ENCODE data around the gene CFAP61.

CFAP61 gene

GRCh38 chr20:20293141-20293540, 240.8 kb downstream of the CFAP61 start:
- DNase-seq, result no peak

DNA sequence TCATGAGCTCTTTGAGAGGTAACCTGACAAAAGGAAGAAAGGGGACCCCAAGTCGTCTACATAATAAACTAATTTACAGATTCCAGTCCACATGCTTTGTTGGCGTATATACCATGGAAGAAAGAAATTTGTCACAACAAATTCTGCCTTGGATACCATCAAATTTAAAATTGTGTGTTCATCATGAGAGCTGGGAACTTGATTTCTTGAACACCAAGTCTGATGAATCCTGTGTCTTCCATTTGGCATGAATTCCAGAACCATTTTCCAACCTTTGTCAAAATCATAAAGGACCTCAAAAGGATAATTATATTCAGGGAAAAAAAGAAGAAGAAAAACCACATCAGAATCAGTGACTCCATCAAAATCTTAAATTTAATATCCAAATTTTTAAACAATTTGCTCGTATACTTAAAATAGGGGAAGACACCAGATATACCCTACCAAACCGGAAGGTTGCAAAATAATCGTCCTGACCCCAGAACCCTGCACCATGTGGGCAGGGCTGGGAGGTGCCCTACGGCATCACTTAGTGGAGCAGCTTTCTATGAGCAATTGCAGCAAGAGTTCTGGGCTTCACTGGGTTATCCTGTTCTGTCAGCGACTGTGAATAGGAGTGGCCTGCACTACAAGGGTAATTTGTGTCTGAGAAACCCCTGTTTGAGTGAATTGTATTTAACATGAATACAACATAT, 241.5 kb downstream of the CFAP61 start:
- DNase-seq, result no peak

DNA sequence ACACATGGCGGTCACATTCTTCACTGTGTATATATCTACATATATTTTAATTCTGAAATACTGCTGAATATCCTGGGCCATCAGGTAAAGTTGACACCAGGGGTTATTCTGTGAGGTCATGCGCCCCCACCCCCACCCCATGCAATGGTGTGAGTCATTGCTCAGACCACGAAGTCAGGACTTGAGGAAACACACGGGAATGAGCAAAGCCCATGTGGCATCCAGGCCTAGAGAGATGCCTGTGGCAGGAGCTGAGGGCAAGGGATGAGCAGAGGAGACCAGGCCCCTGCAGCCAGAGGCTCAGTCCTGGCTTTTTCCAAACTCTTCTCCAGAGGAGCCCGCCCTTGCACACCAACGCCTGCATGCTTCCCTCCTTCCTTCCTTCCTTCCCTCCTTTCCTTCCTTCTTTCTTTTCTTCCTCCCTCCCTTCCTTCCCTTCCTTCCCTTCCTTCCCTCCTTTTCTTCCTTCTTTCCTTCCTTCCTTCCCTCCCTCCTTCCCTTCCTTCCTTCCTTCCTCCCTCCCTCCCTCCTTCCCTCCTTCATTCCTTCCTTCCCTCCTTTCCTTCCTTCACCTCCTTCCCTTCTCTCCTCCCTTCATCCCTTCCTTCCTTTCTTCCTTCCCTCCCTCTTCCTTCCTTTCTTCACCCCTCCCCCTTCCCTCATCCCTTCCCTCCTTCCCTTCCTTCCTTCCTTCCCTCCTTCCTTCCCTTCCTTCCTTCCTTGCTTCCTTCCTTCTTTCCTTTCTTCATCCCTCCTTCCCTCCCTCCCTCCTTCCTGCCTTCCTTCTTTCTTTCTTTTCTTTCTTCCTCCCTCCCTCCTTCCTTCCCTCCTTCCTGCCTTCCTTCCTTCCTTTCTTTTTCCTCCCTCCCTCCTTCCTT, 243.5 kb downstream of the CFAP61 start:
- no peak for DNase-seq

DNA sequence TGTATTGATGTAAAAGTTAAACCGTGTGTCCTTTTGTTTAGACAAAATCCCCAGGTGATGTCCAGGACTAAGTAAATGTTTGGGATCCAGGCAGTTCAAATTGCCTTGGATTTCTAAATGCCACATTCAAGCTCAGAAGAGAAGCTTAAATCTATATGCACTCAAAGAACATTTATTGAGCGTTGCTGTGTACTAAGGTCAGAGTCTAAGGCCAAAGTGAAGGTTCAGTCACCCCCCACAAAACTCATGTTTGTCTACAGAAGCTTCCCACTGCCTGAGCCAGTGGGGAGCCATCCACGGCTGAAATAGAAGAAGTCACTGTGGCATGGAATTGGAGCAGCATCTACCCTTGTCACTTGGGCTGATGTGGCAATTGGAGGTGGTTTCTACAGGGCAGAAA, 244.8 kb downstream of the CFAP61 start:
- DNase-seq, result no peak

GRCh38 chr20:20297752-20298151, 245.4 kb downstream of the CFAP61 start:
- DNase-seq, result no peak

- no peak for DNase-seq
These were observed 247.6 kb downstream of the CFAP61 start for GRCh38 chr20:20299904-20300303.

DNA sequence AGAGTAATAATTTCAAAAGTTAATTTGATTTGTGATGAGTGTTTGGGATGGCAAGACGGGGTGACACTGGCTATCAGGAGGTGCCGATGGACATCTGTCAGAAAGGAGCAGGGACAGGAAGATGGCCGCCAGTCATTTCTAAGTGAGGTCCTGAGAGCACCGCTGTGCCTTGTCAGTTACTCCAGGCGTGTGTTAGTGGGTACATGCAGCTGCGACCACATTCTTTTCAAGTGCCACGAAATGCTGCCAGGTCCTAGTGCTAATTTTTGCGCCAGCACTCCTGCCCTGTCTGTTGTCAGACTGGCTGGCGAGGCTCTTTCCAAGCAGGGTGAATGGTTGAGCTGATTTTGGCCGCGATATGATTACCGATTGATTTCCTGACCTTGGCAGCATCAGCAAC, 251.0 kb downstream of the CFAP61 start:
- DNase-seq, result no peak

GRCh38 chr20:20303742-20304141, 251.4 kb downstream of the CFAP61 start:
- DNase-seq, result no peak

DNA sequence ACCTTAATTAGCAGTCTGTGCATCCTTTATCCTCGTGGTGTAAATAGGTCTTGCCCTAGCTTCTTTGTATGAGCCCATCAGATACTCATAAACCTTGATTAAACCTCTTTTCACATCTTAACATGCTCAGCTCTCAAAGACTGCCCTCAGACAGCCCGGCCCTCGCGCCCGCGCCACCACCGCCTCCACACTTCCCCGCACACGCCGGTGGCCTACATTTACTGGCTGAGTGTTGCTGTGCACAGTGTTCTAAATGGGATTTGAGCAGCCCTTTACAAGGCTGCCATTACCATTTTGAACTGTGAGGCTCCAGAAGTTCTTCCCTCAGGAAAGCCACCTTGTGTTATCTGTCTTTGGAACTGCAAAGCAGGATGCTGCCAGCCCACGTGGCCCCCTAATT, 252.6 kb downstream of the CFAP61 start:
- no peak for DNase-seq

- no peak for DNase-seq
These were observed 260.2 kb downstream of the CFAP61 start for GRCh38 chr20:20312562-20312961.

- no peak for DNase-seq
These were observed 264.9 kb downstream of the CFAP61 start for GRCh38 chr20:20317195-20317594.

DNA sequence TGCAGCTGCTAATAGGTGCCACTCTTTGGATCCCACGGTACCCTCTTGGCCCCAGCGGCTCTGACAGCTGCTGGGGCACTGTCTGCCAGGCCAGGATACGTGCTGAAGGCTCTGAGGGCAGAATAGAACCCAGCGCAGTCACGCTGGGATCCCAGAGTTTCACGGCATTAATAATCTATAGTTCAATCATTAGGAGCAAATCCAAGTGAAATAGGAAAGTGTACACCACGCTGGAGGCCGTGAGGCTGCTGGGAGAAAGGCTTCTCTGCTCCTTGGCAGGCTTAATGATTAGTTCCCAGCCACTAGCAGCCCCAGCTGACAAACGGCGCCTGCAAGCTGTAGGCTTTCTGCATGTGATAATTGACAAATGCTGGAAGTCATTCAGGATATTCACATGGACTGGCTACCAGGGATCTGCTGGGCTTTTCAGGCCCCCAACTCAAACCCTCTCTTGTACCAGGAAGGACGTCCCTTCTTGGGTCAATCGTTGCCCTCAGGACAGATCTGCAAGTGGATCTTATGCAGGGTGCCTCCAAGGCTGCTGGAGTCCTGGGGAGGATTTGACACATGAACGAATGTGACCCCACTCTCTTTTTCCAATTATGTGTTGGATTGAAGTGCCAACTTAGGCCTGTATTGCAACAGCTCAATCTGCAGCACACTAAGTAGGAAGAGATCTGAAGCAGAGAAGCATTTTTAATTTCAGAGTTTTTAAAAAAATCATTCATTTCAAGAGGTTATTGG, 265.5 kb downstream of the CFAP61 start:
- DNase-seq, result no peak

DNA sequence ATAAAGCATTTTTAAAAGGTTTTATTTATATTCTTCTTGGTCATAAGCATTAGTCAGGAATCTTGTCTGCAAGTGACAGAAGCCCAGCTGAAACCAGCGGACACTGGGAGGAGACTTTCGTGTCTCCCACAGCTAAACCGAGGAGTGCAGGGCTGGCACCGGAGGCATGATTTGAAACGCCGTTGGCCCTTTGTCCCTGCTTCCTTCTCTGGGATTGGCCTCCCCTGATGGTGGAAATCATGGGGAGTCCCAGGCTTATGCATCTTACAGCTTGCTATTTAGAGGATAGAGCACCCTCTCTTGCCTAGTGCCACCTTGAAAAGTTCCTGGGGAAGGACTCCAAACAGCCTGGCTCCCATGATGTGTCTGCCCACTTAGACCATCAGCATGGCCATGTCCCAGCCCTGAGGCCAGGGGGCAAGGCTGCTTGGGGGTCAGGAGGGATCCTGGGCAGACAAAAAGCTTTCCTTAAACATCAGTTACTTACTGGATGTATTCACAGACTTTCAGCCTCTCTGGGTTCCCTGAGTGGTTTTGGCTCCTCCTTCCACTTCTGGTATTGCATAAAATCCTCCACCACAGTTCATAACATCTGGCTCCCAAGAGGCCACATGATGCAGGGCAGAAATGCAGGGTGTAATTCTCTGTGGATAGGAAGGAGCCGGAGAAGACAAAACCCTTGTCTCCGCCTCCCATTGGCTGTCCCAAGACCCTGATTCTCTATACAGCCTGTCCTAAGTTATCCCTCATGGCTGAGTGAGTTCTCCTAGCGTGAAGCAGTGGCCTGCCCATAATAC, 266.2 kb downstream of the CFAP61 start:
- no peak for DNase-seq

DNA sequence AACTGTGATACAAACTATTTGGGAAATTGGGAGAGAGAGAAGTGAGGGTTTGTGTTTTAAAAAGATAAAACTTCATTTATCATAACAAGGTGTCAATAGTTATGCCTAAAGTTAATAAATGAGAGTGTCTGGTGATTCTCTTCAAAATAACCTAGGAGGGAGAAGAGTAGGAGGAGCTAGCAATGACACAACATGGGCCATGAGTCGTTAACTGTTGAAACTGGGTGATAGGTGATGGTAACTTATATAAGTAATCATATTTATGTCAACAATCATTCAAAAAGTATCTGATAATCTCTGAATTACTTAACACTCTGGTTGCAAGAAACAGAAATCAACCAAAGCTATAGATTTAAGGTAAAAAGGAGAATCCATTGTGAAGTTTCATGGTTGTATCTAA, 268.8 kb downstream of the CFAP61 start:
- no peak for DNase-seq

- DNase-seq, result no peak
These were observed 269.6 kb downstream of the CFAP61 start for GRCh38 chr20:20321917-20322316.

DNA sequence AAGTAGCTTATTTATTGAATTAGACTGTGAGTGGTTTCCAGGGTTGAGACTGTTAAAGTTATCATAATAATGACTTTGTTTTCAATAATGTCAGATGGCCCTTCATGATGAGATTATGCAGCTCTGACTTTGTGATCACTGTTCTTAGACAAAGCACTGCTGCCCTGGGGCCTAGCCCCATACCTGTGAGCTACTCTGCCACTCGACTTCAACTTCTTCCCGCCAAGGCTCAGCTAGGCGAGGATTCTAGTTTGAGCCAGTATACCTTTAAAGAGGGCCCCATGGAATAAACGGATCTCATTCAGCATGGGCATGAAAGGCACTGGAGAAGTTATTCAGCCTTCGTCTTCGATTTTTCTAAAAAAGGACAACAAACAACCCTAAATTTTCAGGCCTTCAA, 270.6 kb downstream of the CFAP61 start:
- DNase-seq, result no peak

DNA sequence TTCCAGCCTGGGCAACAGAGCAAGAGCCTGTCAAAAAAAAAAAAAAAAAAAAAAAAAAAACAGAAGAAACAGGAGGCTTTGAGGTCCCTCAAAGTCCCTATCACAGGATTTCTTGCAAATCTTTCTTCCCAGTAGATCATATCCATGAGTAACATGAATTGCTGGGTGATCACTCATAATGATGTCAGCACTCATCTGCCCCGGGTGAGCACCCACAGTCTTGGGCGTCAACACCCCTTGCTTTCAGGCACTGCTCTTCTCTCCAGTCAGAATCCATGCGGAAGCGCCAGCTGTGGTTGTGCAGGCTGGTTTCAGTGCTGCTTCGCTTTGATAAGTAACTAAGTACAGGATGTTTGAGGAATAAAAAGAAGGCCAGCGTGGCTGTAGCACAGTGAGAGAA, 275.4 kb downstream of the CFAP61 start:
- no peak for DNase-seq

DNA sequence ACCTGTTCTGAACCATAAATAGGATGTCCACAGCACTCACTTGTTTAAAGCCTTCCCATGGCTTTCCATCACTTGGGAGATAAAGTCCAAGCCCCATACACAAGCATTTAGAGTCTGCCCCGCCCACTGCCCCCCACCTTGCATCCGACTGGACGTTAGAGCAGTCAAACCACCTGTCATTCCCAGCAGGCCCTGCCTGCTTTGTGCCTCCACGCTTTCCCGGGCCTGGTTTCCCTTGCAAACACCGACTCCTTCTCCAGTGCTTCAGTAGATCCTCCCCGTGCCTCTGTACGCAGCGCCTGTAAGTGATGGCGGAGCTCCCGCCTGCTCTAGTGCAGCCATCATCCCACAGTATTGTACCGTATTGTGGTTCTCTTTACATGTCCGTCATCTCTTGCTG, 277.2 kb downstream of the CFAP61 start:
- DNase-seq, result no peak

- DNase-seq, result no peak
These were observed 278.8 kb downstream of the CFAP61 start for GRCh38 chr20:20331156-20331555.

- DNase-seq, result no peak
These were observed 279.5 kb downstream of the CFAP61 start for GRCh38 chr20:20331817-20332216.

GRCh38 chr20:20333866-20334265, 281.5 kb downstream of the CFAP61 start:
- DNase-seq, result no peak

- DNase-seq, result no peak
These were observed 282.2 kb downstream of the CFAP61 start for GRCh38 chr20:20334489-20334888.
